HG03460 (cell line): ENCODE data around the gene PRICKLE1.
A peak's percentile ranks its signal among the peaks of the same experiment; 100 is the strongest.

Experiments used
- ATAC-seq: cut with Tn5 transposase; IDR thresholded peaks from one replicate; pipeline ENCODE4 v1.9.1; 2021; ENCODE audit not compliant: unreplicated experiment

PRICKLE1 gene

GRCh38 chr12:42462486-42462885 is 127.1 kb downstream of the PRICKLE1 start:
- no peak for ATAC-seq

- no peak for ATAC-seq
Observed at GRCh38 chr12:42459336-42459847, 130.2 kb downstream of the PRICKLE1 start.

GRCh38 chr12:42458575-42458974 is 131.0 kb downstream of the PRICKLE1 start:
- ATAC-seq: no peak

GRCh38 chr12:42450248-42450647 is 139.3 kb downstream of the PRICKLE1 start:
- no peak for ATAC-seq

- no peak for ATAC-seq
Observed at GRCh38 chr12:42448841-42449240, 140.7 kb downstream of the PRICKLE1 start.

GRCh38 chr12:42447371-42447786 is 142.2 kb downstream of the PRICKLE1 start:
- ATAC-seq: no peak

- ATAC-seq: no peak
Observed at GRCh38 chr12:42446761-42447160, 142.8 kb downstream of the PRICKLE1 start.

GRCh38 chr12:42445891-42446290 is 143.7 kb downstream of the PRICKLE1 start:
- no peak for ATAC-seq

- no peak for ATAC-seq
Observed at GRCh38 chr12:42444192-42444943, 145.2 kb downstream of the PRICKLE1 start.

GRCh38 chr12:42442888-42443287 is 146.7 kb downstream of the PRICKLE1 start:
- no peak for ATAC-seq

- no peak for ATAC-seq
Observed at GRCh38 chr12:42442311-42442759, 147.2 kb downstream of the PRICKLE1 start.

GRCh38 chr12:42440608-42441007 is 148.9 kb downstream of the PRICKLE1 start:
- no peak for ATAC-seq

GRCh38 chr12:42432517-42433140 is 156.9 kb downstream of the PRICKLE1 start:
- ATAC-seq: no peak

- ATAC-seq: no peak
Observed at GRCh38 chr12:42428850-42429249, 160.7 kb downstream of the PRICKLE1 start.

- ATAC-seq: no peak
Observed at GRCh38 chr12:42426746-42427145, 162.8 kb downstream of the PRICKLE1 start.

GRCh38 chr12:42422785-42423184 is 166.8 kb downstream of the PRICKLE1 start:
- ATAC-seq: no peak

GRCh38 chr12:42421844-42422779 is 167.4 kb downstream of the PRICKLE1 start:
- ATAC-seq: peak; percentile 94

GRCh38 chr12:42420395-42420794 is 169.2 kb downstream of the PRICKLE1 start:
- no peak for ATAC-seq

GRCh38 chr12:42410340-42410739 is 179.2 kb downstream of the PRICKLE1 start:
- ATAC-seq: no peak

- ATAC-seq: no peak
Observed at GRCh38 chr12:42409471-42409870, 180.1 kb downstream of the PRICKLE1 start.

GRCh38 chr12:42407306-42407705 is 182.2 kb downstream of the PRICKLE1 start:
- no peak for ATAC-seq
